PFSK-1 (cell line): ENCODE results near the gene HSF2BP.

ENCODE experiments used
- FOXP2 ChIP-seq: optimal IDR thresholded peaks from 2 replicates; pipeline ENCODE3; 2011; ENCODE audit warnings: borderline replicate concordance, control low read depth, inconsistent platforms; ENCODE audit not compliant: insufficient read depth; ENCODE audit errors: extremely low read length, extremely low read depth
- POLR2AphosphoS5 ChIP-seq: IDR thresholded peaks from 2 replicates; pipeline ENCODE4 v1.6.1; 2012; ENCODE audit warnings: low read depth, mild to moderate bottlenecking, control low read depth, low read length, moderate library complexity
- REST ChIP-seq, 2 experiments: IDR thresholded peaks; 2 replicates each; pipeline versions ENCODE4 v1.6.1 to v1.8.0; 2011 to 2012; ENCODE audit warnings: low read depth in 2 of 2, low read length in 2 of 2, control low read depth in 1 of 2, inconsistent platforms in 1 of 2, mild to moderate bottlenecking in 1 of 2, moderate library complexity in 1 of 2; ENCODE audit not compliant: insufficient read depth in 1 of 2
- SIN3A ChIP-seq: IDR thresholded peaks from 2 replicates; pipeline ENCODE4 v1.6.1; 2012; ENCODE audit warnings: mild to moderate bottlenecking, low read length, moderate library complexity, borderline replicate concordance; ENCODE audit not compliant: insufficient read depth
- TAF1 ChIP-seq: IDR thresholded peaks from 2 replicates; pipeline ENCODE4 v1.6.1; 2012; ENCODE audit warnings: low read length, control low read depth, borderline replicate concordance; ENCODE audit not compliant: insufficient read depth

Gene HSF2BP

GRCh38 chr21:43635436-43635835 lies 23.9 kb downstream of the HSF2BP start:
- TF ChIP-seq POLR2AphosphoS5 = no peak
- no peak for TF ChIP-seq SIN3A
- TF ChIP-seq FOXP2 = no peak
- TF ChIP-seq TAF1 = no peak
- no peak for TF ChIP-seq REST (IDR thresholded peaks at IDR 0.05; ENCODE audit: insufficient read depth in 1 of 2, low read depth in 2 of 2, low read length in 2 of 2)

GRCh38 chr21:43634618-43635017 lies 24.7 kb downstream of the HSF2BP start:
- no peak for TF ChIP-seq SIN3A
- TF ChIP-seq FOXP2 = no peak
- TF ChIP-seq REST (IDR thresholded peaks at IDR 0.05; ENCODE audit: insufficient read depth in 1 of 2, low read depth in 2 of 2, low read length in 2 of 2) = no peak
- no peak for TF ChIP-seq TAF1
- TF ChIP-seq POLR2AphosphoS5 = no peak

- TF ChIP-seq TAF1 (no peak), REST (IDR thresholded peaks at IDR 0.05; ENCODE audit: insufficient read depth in 1 of 2, low read depth in 2 of 2, low read length in 2 of 2) (no peak), POLR2AphosphoS5 (no peak), SIN3A (no peak), FOXP2 (no peak)
Observed at GRCh38 chr21:43632373-43632905, 26.8 kb downstream of the HSF2BP start.

GRCh38 chr21:43631411-43632107 lies 27.7 kb downstream of the HSF2BP start:
- no peak for TF ChIP-seq POLR2AphosphoS5
- no peak for TF ChIP-seq TAF1
- TF ChIP-seq FOXP2 = no peak
- no peak for TF ChIP-seq SIN3A
- TF ChIP-seq REST (IDR thresholded peaks at IDR 0.05; ENCODE audit: insufficient read depth in 1 of 2, low read depth in 2 of 2, low read length in 2 of 2) = no peak

GRCh38 chr21:43627527-43627926 lies 31.8 kb downstream of the HSF2BP start:
- TF ChIP-seq SIN3A (no peak), FOXP2 (no peak), REST (IDR thresholded peaks at IDR 0.05; ENCODE audit: insufficient read depth in 1 of 2, low read depth in 2 of 2, low read length in 2 of 2) (no peak), POLR2AphosphoS5 (no peak), TAF1 (no peak)
